IPS-18a (cell line): Measurements from ENCODE around the gene ASTN2.

ENCODE experiments used
- H3K27ac ChIP-seq: one replicate; pipeline ENCODE4 v1.5.1; 2013; ENCODE audit warnings: low read length
- H3K27me3 ChIP-seq: one replicate; pipeline ENCODE4 v1.6.1; 2013; ENCODE audit warnings: mild to moderate bottlenecking, low read length; ENCODE audit not compliant: control insufficient read depth, insufficient read depth
- H3K36me3 ChIP-seq: one replicate; pipeline ENCODE4 v1.6.1; 2013; ENCODE audit warnings: low read depth, low read length; ENCODE audit not compliant: control insufficient read depth
- H3K4me1 ChIP-seq: one replicate; pipeline ENCODE4 v1.6.1; 2013; ENCODE audit warnings: low read depth, low read length; ENCODE audit not compliant: control insufficient read depth
- H3K4me3 ChIP-seq: one replicate; pipeline ENCODE4 v1.5.1; 2013; ENCODE audit warnings: low read length
- H3K9ac ChIP-seq: one replicate; pipeline ENCODE4 v1.6.1; 2013; ENCODE audit warnings: mild to moderate bottlenecking, low read length, moderate library complexity
- H3K9me3 ChIP-seq: one replicate; pipeline ENCODE4 v1.6.1; 2013; ENCODE audit warnings: low read depth, low read length; ENCODE audit not compliant: control insufficient read depth

The ASTN2 gene

GRCh38 chr9:117414220-117414905, 494 bp downstream of the ASTN2 start:
- H3K9ac ChIP-seq = no peak overlapping the region

GRCh38 chr9:117413346-117414219, 1.3 kb downstream of the ASTN2 start:
- Histone ChIP-seq H3K27me3 (peaks cover 60% of the 10 kb centered on the region), H3K4me1 (peaks cover 17% of the 10 kb centered on the region), H3K4me3 (peak overlapping the region; percentile 70), H3K27ac (no peak overlapping the region), H3K36me3 (no peaks in the 10 kb centered on the region), H3K9me3 (no peaks in the 10 kb centered on the region), H3K9ac (peak overlapping the region; percentile 10)

More at GRCh38 chr9:117414220-117414905, 494 bp downstream of the ASTN2 start:
- H3K9me3 ChIP-seq = no peaks in the 10 kb centered on the region
- peaks cover 68% of the 10 kb centered on the region for H3K27me3 ChIP-seq
- H3K4me3 ChIP-seq = peak overlapping the region; percentile 70
- H3K4me1 ChIP-seq = peaks cover 17% of the 10 kb centered on the region
- no peak overlapping the region for H3K27ac ChIP-seq
- H3K36me3 ChIP-seq = no peaks in the 10 kb centered on the region

DNA sequence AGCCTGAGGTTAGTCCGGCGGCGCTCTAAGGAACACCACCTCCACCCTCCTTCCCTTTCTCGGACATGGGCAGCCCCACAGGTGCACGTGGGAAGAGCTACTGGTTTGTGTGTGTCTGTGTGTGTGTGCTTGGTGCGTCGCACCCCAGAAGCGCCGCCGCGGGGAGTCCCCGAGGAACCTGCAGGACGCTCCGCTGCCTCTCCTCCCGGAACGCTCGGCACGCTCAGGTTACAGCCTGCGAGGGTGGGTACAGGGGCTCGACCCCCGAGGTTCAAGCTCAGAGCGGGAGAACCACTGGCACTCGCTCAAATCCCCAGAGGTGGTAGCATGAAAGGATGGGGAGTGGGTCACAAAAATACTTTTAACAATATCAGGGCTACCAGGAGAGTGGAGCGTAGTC, 2.0 kb downstream of the ASTN2 start:
- Histone ChIP-seq H3K9ac (peak overlapping the region; percentile 10), H3K27ac (no peak overlapping the region), H3K36me3 (no peaks in the 10 kb centered on the region), H3K9me3 (no peaks in the 10 kb centered on the region), H3K27me3 (peaks cover 53% of the 10 kb centered on the region), H3K4me3 (peak overlapping the region; percentile 70), H3K4me1 (peaks cover 17% of the 10 kb centered on the region)

GRCh38 chr9:117412006-117412715, 2.7 kb downstream of the ASTN2 start:
- peaks cover 17% of the 10 kb centered on the region for H3K4me1 ChIP-seq
- H3K9ac ChIP-seq = no peak overlapping the region
- peaks cover 46% of the 10 kb centered on the region for H3K27me3 ChIP-seq
- H3K4me3 ChIP-seq = peak overlapping the region; percentile 70
- no peak overlapping the region for H3K27ac ChIP-seq
- no peaks in the 10 kb centered on the region for H3K36me3 ChIP-seq
- no peaks in the 10 kb centered on the region for H3K9me3 ChIP-seq

GRCh38 chr9:117411547-117411946, 3.3 kb downstream of the ASTN2 start:
- Histone ChIP-seq H3K27me3 (peaks cover 40% of the 10 kb centered on the region), H3K36me3 (no peaks in the 10 kb centered on the region), H3K9me3 (no peaks in the 10 kb centered on the region), H3K9ac (no peak overlapping the region), H3K27ac (no peak overlapping the region), H3K4me1 (peaks cover 17% of the 10 kb centered on the region), H3K4me3 (no peak overlapping the region)

GRCh38 chr9:117409321-117409720, 5.5 kb downstream of the ASTN2 start:
- H3K36me3 ChIP-seq = no peaks in the 10 kb centered on the region
- no peaks in the 10 kb centered on the region for H3K9me3 ChIP-seq
- no peak overlapping the region for H3K27ac ChIP-seq

GRCh38 chr9:117407436-117408022, 7.3 kb downstream of the ASTN2 start:
- Histone ChIP-seq H3K4me3 (no peak overlapping the region), H3K36me3 (no peaks in the 10 kb centered on the region), H3K9me3 (no peaks in the 10 kb centered on the region), H3K27ac (no peak overlapping the region), H3K4me1 (peaks cover 21% of the 10 kb centered on the region), H3K9ac (no peak overlapping the region), H3K27me3 (peaks cover 7% of the 10 kb centered on the region)

More at GRCh38 chr9:117409321-117409720, 5.5 kb downstream of the ASTN2 start:
- Histone ChIP-seq H3K4me1 (peaks cover 13% of the 10 kb centered on the region), H3K4me3 (no peak overlapping the region), H3K9ac (no peak overlapping the region), H3K27me3 (peaks cover 24% of the 10 kb centered on the region)

DNA sequence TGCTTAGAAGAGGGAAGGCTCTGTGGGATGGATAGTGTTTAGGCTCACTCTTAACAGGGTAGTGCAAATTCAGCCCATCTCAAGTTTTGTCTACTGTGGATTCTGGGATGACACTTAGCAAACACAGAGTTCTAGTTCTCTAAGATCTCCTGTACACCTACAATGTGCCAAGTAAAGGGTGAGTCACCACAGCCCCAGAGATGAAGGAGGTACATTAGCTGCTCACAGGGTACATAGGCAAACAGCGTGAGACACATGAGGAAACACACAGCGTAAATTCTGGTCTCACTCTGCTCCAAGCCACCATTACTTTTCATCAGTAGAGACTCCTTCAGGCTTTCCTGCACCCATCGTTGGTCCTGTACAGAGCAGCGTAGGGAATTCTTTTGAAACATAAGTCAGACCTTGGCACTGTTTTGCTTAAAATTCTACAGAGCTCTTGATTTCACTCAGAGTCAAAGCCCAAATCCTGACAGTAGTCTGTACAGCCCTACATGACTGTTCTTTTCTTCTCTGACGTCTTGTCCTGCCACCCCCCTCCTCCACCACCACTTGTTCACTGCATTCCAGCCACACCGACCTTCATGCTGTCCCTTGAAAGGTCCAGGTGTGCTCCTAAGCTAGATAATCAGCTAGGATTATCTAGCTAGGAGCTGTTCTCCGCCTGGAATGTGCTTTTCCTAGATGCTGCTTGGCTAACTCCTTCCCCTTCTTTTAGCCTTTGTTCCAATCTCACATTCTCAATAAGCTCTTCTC, 8.7 kb downstream of the ASTN2 start:
- Histone ChIP-seq H3K9me3 (no peaks in the 10 kb centered on the region), H3K4me3 (no peak overlapping the region), H3K4me1 (peaks cover 17% of the 10 kb centered on the region), H3K9ac (no peak overlapping the region), H3K36me3 (no peaks in the 10 kb centered on the region), H3K27ac (no peak overlapping the region), H3K27me3 (no peaks in the 10 kb centered on the region)

- no peak overlapping the region for H3K9ac ChIP-seq
- no peaks in the 10 kb centered on the region for H3K36me3 ChIP-seq
- H3K27me3 ChIP-seq = no peaks in the 10 kb centered on the region
- H3K9me3 ChIP-seq = no peaks in the 10 kb centered on the region
- H3K27ac ChIP-seq = no peak overlapping the region
- peaks cover 32% of the 10 kb centered on the region for H3K4me1 ChIP-seq
- H3K4me3 ChIP-seq = no peak overlapping the region
These were observed 11.0 kb downstream of the ASTN2 start for GRCh38 chr9:117403848-117404247.

DNA sequence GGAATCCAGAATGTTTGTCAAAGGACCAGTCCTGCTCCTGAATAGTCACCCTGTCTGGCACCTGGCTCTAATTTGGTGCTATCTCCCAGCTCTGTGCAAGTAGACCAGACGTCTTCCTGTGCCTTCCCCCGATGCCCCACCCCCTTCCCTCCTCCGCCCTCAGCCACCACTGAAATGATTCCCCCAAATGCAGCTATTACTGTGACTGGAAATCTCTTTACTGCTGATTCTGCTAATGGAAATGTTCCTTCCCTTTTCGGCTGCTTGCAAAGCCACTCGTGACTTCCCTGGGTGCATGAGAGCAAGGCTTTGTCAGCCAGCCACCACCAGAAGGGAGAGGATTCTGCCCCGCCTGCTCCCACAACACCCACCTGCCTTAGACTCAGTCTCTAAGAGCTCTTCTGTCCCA, 11.4 kb downstream of the ASTN2 start:
- Histone ChIP-seq H3K4me3 (no peak overlapping the region), H3K9me3 (no peaks in the 10 kb centered on the region), H3K4me1 (peaks cover 32% of the 10 kb centered on the region), H3K9ac (no peak overlapping the region), H3K27ac (no peak overlapping the region), H3K27me3 (no peaks in the 10 kb centered on the region), H3K36me3 (no peaks in the 10 kb centered on the region)
